HK-2 (cell line): ENCODE measurements around the gene ADAMTS18.
"Not testable (repeated sequence)": the region's sequence is repeated elsewhere in the genome, so short reads cannot be mapped to it uniquely, and the experiment has no call there.

Experiments used
- DNase-seq: peaks from one replicate; pipeline ENCODE4 v3.0.0-alpha.2; 2018; ENCODE audit not compliant: unreplicated experiment

ADAMTS18 gene

GRCh38 chr16:77434530-77435271, at the start of gene ADAMTS18:
TSS of gene ADAMTS18 (minus strand) at chr16:77435034. CDS start at chr16:77434695, 339 bp downstream.
- DNase-seq, result no peak

- DNase-seq, result no peak
These were observed 46.0 kb upstream of the ADAMTS18 start for GRCh38 chr16:77480681-77481315.

- DNase-seq, result no peak
These were observed 37.4 kb upstream of the ADAMTS18 start for GRCh38 chr16:77472262-77472661.

GRCh38 chr16:77470851-77471250, 36.0 kb upstream of the ADAMTS18 start:
- no peak for DNase-seq

GRCh38 chr16:77469634-77470033, 34.8 kb upstream of the ADAMTS18 start:
- no peak for DNase-seq

GRCh38 chr16:77468831-77469230, 34.0 kb upstream of the ADAMTS18 start:
- DNase-seq, result no peak

GRCh38 chr16:77467821-77468335, 33.0 kb upstream of the ADAMTS18 start:
- DNase-seq, result no peak

GRCh38 chr16:77463659-77464058, 28.8 kb upstream of the ADAMTS18 start:
- not testable (repeated sequence) for DNase-seq

GRCh38 chr16:77462894-77463293, 28.1 kb upstream of the ADAMTS18 start:
- DNase-seq, result no peak

- no peak for DNase-seq
These were observed 24.9 kb upstream of the ADAMTS18 start for GRCh38 chr16:77459534-77460254.

- DNase-seq, result no peak
These were observed 22.2 kb upstream of the ADAMTS18 start for GRCh38 chr16:77457046-77457445.

GRCh38 chr16:77452243-77452642, 17.4 kb upstream of the ADAMTS18 start:
- DNase-seq, result no peak

GRCh38 chr16:77450790-77451487, 16.1 kb upstream of the ADAMTS18 start:
- no peak for DNase-seq

GRCh38 chr16:77449208-77449607, 14.4 kb upstream of the ADAMTS18 start:
- no peak for DNase-seq

GRCh38 chr16:77445324-77445723, 10.5 kb upstream of the ADAMTS18 start:
- DNase-seq, result no peak

GRCh38 chr16:77444147-77444460, 9.3 kb upstream of the ADAMTS18 start:
- no peak for DNase-seq

- DNase-seq, result no peak
These were observed 8.7 kb upstream of the ADAMTS18 start for GRCh38 chr16:77443357-77444146.

GRCh38 chr16:77442078-77442477, 7.2 kb upstream of the ADAMTS18 start:
- no peak for DNase-seq

GRCh38 chr16:77439106-77439505, 4.3 kb upstream of the ADAMTS18 start:
- DNase-seq, result no peak

GRCh38 chr16:77437859-77438258, 3.0 kb upstream of the ADAMTS18 start:
- DNase-seq, result no peak

- DNase-seq, result no peak
These were observed 512 bp upstream of the ADAMTS18 start for GRCh38 chr16:77435272-77435820.
